Fibroblast of villous mesenchyme (primary cell): ENCODE results near the gene SH3GL1. TPM values are rescaled to one million over a fixed set of nuclear protein-coding genes. Genes with fewer than 3 reads are reported as not detected.

ENCODE experiments used
- DNase-seq: peaks from one replicate; pipeline ENCODE4 v3.0.0-alpha.2; 2010; ENCODE audit warnings: low read depth
- H3K4me3 ChIP-seq: 2 replicates; pipeline ENCODE4 v1.5.1; 2011; ENCODE audit warnings: low read depth, mild to moderate bottlenecking, low read length
- total RNA-seq: library from RNA; depleted of rRNA; stranded (reverse); fragments of >200 nt; gene quantifications from 2 replicates; pipeline ENCODE4 v1.2.3, GENCODE V29; 2012
- TF ChIP-seq, protein P1 (sequence below): IDR thresholded peaks from 2 replicates; pipeline ENCODE4 v1.5.1; 2012; ENCODE audit warnings: low read depth, mild to moderate bottlenecking, low read length; ENCODE audit not compliant: insufficient read depth

SH3GL1 gene
- total RNA-seq, 1 donor: 65.2 TPM

DNA sequence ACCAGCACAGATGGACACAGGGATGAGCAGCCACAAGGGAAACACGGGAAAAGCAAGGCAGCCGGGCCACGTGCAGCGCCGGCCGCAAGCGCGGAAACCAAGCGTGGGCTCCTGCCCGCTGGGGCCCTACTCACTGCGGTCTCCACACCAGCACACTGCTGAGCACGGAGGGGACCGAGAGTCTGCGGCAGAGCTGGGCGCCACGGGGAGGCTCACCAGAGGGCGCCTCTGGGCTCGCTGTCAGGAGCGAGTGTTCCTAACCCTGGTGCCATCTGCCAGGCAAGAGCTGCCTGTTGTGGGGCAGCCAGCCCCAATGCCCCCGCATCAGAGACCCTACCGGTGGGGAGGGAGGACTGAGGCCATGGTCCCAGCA, 30.5 kb downstream of the SH3GL1 start:
- peak; percentile 45 for DNase-seq
- H3K4me3 ChIP-seq: no peak overlapping the region
- TF ChIP-seq, protein P1, sequence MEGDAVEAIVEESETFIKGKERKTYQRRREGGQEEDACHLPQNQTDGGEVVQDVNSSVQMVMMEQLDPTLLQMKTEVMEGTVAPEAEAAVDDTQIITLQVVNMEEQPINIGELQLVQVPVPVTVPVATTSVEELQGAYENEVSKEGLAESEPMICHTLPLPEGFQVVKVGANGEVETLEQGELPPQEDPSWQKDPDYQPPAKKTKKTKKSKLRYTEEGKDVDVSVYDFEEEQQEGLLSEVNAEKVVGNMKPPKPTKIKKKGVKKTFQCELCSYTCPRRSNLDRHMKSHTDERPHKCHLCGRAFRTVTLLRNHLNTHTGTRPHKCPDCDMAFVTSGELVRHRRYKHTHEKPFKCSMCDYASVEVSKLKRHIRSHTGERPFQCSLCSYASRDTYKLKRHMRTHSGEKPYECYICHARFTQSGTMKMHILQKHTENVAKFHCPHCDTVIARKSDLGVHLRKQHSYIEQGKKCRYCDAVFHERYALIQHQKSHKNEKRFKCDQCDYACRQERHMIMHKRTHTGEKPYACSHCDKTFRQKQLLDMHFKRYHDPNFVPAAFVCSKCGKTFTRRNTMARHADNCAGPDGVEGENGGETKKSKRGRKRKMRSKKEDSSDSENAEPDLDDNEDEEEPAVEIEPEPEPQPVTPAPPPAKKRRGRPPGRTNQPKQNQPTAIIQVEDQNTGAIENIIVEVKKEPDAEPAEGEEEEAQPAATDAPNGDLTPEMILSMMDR: peak; percentile 50

DNA sequence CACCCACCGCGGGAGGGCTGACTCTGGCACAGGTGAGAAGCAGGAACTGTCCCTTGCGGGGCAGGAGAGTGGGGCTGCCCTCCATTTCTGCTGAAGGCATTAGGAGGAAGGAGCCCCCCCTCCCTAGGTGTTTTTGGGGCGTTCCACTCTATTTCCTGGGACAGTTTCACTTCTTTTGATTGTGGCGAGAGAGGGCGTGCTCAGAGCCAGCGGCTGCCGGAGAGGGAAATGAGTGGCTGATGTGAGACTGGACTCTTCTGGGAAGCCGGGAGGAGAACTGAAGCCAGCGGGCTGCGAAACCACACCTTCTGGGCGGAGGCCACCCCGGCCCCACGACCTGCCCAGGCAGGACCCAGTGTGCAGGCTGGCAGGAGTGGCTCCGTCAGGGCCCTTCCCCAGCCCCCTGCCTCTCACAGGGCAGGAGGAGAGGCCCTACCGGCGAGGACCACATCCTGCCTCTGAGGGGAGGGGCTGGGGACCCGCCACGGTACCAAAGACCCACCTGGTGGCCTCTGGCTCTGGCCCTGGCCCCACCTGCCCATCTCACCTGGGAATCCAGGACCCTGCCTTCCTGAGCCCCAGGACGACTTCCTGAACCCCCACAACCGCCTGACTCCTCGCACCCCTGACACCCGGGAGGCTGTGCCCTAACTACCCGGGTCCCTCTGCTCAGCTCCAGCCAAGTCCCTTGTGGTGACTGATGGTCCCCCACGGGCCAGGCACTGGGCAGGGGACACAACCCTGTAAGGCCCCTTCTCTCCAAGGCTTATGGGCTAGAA, 31.0 kb downstream of the SH3GL1 start:
- TF ChIP-seq, protein P1: no peak
- no peak overlapping the region for H3K4me3 ChIP-seq
- peak; percentile 41 for DNase-seq

DNA sequence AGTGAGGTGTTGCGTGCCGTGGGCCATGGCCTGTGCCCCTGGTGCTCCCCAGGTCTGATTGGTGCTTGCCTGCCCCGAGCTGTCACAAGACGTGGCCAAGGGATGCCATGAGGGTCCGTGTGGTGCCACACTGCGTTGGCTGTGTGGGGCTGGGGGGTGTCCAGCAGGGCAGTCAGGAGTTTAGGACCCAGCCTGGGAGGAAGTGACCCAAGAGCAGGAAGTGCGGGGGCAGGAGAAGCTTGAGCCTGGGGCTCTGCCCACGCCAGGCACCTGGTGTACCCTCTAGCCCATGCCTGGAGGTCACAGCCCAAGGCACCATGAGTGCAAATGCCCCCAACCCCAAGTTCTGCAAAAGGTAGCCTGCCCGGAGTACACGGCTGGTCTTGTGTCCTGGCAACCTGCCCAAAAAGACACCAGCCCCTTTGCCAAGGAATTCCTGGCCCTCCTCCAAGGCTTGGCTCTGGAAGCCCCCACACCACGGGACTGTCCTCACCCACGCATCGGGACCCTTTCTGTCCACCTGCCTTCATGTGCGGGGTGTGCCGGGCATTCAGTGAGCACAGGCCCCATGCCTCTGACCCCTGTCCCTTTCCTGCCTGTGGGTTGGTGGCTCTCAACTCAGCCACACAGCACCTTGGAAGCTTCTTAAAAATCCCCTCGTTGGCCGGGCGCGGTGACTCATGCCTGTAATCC, 32.1 kb downstream of the SH3GL1 start:
- DNase-seq: peak; percentile 37
- H3K4me3 ChIP-seq: no peak overlapping the region
- TF ChIP-seq, protein P1: no peak

DNA sequence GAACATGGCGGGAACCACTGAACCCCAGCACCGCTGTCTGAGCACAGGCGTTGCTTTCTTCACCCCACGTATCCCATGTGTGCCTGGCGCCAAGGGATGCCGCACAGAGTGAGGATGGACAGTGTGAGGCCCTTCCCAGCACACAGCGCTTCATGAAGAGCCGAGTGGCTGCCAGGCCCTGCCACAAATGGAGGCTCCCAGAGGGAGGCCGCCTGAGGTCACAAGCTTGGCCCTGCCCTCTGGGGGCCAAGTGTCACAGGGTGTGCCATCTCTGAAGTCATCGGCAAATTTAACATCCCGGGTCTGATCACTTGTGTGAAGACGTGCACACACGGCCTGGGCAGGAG, 32.6 kb downstream of the SH3GL1 start:
- H3K4me3 ChIP-seq: no peak overlapping the region
- no peak for DNase-seq
- TF ChIP-seq, protein P1: no peak

DNA sequence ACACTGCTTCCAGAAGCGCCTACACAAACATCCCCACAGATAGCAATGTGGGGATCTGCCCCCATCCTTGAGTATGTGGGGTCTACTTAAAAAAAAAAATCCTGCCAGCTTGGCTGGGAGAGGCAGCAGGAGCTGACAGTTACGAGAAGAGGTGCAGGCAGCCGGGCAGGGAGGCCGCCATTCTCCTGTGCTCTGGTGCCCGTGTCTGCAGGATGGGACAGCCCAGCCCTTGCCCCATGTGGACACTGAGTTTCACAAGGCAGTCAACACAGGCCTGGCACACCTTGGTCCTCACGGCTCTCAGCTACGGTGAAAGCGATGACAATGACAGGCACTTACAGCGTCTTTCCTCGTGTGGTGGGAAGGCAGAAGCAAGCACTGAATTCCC, 33.0 kb downstream of the SH3GL1 start:
- no peak for DNase-seq
- H3K4me3 ChIP-seq: no peak overlapping the region
- TF ChIP-seq, protein P1: no peak

DNA sequence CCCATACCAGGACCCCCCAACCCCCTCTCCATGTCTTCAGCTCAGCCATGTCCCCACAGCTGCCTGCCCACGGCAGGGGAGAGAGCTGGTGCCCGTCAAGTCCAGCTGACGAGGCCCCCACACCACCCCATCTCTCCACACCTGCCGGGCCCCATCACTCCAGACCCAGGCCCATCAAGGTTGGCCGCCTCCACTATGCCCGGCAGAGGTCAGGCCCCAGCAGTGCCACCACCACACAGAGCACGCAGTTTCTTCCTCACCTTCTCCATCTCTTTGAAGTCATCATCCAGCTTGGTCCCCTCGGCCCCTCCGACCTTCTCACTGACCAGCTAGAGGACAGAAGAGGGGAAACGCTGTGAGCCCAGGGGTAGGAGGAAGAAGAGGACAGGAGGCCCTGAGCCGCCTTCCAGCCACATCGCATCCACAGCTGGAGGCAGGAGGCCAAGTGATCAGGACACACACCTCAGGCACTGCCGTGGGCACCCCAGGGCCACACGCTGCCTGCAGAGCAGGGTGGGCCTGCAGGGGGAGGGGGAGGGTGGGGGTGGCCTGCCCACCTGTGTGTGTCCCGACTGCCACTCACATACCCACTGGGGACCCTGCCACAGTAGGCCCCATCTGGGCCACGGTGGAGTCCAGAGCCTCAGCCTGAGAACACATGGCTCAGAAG, 33.5 kb downstream of the SH3GL1 start:
- TF ChIP-seq, protein P1: no peak
- H3K4me3 ChIP-seq: no peak overlapping the region
- DNase-seq: no peak
